ENCODE measurements around the gene ZFC3H1.
"Not testable (repeated sequence)": the region's sequence is repeated elsewhere in the genome, so short reads cannot be mapped to it uniquely, and the experiment has no call there.

Gene ZFC3H1

DNA sequence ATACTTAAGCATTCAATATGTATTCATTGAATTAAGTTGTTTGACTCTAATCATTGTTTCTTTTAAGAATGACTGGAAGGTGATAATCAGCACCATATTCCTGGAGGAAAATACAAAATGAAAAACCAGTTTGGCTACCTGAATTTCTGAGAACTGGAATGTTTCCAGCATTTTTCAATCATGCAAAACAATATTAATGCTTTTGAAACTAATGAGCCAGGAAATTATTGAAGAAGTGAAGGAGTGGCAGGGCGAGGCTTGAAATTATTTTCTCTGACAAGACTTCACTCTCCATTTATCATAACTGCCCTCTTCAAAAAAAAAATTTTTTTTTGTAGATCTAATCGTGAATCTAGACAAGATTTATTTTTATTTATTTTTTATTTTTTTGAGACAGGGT lies 41.3 kb upstream of the ZFC3H1 start:
- no peak overlapping the region for H3K27ac ChIP-seq (replicated peaks)
- DNase-seq (ENCODE audit: low read depth in 1 of 2, low spot score in 1 of 2) = no peak
- TF ChIP-seq POLR2AphosphoS5 (IDR thresholded peaks at IDR 0.05; ENCODE audit: low read depth) (no peak), GABPA (IDR thresholded peaks at IDR 0.05; ENCODE audit: low read depth) (no peak), SPI1 (IDR thresholded peaks at IDR 0.05; ENCODE audit: borderline replicate concordance, low read depth) (no peak)
- TF ChIP-seq, protein P1, sequence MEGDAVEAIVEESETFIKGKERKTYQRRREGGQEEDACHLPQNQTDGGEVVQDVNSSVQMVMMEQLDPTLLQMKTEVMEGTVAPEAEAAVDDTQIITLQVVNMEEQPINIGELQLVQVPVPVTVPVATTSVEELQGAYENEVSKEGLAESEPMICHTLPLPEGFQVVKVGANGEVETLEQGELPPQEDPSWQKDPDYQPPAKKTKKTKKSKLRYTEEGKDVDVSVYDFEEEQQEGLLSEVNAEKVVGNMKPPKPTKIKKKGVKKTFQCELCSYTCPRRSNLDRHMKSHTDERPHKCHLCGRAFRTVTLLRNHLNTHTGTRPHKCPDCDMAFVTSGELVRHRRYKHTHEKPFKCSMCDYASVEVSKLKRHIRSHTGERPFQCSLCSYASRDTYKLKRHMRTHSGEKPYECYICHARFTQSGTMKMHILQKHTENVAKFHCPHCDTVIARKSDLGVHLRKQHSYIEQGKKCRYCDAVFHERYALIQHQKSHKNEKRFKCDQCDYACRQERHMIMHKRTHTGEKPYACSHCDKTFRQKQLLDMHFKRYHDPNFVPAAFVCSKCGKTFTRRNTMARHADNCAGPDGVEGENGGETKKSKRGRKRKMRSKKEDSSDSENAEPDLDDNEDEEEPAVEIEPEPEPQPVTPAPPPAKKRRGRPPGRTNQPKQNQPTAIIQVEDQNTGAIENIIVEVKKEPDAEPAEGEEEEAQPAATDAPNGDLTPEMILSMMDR (IDR thresholded peaks at IDR 0.05; ENCODE audit: insufficient read depth, low read length) = no peak
- TF ChIP-seq, protein P2, sequence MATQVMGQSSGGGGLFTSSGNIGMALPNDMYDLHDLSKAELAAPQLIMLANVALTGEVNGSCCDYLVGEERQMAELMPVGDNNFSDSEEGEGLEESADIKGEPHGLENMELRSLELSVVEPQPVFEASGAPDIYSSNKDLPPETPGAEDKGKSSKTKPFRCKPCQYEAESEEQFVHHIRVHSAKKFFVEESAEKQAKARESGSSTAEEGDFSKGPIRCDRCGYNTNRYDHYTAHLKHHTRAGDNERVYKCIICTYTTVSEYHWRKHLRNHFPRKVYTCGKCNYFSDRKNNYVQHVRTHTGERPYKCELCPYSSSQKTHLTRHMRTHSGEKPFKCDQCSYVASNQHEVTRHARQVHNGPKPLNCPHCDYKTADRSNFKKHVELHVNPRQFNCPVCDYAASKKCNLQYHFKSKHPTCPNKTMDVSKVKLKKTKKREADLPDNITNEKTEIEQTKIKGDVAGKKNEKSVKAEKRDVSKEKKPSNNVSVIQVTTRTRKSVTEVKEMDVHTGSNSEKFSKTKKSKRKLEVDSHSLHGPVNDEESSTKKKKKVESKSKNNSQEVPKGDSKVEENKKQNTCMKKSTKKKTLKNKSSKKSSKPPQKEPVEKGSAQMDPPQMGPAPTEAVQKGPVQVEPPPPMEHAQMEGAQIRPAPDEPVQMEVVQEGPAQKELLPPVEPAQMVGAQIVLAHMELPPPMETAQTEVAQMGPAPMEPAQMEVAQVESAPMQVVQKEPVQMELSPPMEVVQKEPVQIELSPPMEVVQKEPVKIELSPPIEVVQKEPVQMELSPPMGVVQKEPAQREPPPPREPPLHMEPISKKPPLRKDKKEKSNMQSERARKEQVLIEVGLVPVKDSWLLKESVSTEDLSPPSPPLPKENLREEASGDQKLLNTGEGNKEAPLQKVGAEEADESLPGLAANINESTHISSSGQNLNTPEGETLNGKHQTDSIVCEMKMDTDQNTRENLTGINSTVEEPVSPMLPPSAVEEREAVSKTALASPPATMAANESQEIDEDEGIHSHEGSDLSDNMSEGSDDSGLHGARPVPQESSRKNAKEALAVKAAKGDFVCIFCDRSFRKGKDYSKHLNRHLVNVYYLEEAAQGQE (IDR thresholded peaks at IDR 0.05; ENCODE audit: insufficient replicate concordance, low read depth) = no peak
- no peaks in the 10 kb centered on the region for H3K27me3 ChIP-seq (ENCODE audit: insufficient read depth, poor library complexity, severe bottlenecking)
- no peak overlapping the region for H3K4me3 ChIP-seq (replicated peaks; ENCODE audit: insufficient read depth, low read length)

DNA sequence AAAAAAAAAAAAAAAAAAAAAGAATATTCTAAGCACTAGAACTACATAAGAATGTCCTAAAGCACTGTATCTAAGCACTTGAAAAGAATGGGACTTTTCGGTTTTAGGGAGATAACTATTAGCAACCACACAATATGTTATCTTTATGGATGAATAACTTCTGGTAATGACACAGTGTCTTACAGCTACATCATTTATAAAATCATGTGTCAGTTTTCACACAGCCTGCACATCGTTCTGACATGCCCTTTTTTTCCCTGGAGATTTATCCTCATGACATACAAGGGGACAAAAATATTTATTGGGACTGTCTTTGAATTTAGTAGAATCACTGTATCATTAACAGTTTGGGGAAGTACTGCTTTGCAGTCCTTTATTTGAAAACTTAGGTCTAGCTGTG lies 39.6 kb upstream of the ZFC3H1 start:
- TF ChIP-seq, protein P1 (IDR thresholded peaks at IDR 0.05; ENCODE audit: insufficient read depth, low read length) = no peak
- no peak for TF ChIP-seq POLR2AphosphoS5 (IDR thresholded peaks at IDR 0.05; ENCODE audit: low read depth)
- TF ChIP-seq, protein P2 (IDR thresholded peaks at IDR 0.05; ENCODE audit: insufficient replicate concordance, low read depth) = no peak
- no peak for TF ChIP-seq GABPA (IDR thresholded peaks at IDR 0.05; ENCODE audit: low read depth)
- TF ChIP-seq SPI1 (IDR thresholded peaks at IDR 0.05; ENCODE audit: borderline replicate concordance, low read depth) = no peak

DNA sequence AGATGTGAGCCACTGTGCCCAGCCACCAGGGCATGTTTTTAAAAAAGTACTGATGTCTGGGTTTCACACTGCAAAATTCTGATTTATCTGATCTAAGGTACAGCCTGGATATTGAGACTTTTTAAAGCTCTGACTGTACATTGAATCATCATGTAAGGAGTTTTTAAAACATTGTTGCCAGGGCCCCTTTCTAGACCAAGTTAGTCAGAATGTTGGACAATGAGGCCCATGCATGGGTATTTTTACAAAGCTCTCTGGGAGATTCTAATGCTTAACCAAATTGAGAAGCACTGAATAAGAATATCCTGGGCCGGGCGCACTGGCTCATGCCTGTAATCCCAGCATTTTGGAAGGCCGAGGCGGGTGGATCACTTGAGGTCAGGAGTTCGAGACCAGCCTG lies 38.9 kb upstream of the ZFC3H1 start:
- DNase-seq (ENCODE audit: low read depth in 1 of 2, low spot score in 1 of 2) = no peak

More for the DNA sequence above, 39.6 kb upstream of the ZFC3H1 start:
- Histone ChIP-seq H3K27ac (replicated peaks) (no peak overlapping the region), H3K4me3 (replicated peaks; ENCODE audit: insufficient read depth, low read length) (no peak overlapping the region), H3K27me3 (ENCODE audit: insufficient read depth, poor library complexity, severe bottlenecking) (no peaks in the 10 kb centered on the region)
- no peak for DNase-seq (ENCODE audit: low read depth in 1 of 2, low spot score in 1 of 2)

DNA sequence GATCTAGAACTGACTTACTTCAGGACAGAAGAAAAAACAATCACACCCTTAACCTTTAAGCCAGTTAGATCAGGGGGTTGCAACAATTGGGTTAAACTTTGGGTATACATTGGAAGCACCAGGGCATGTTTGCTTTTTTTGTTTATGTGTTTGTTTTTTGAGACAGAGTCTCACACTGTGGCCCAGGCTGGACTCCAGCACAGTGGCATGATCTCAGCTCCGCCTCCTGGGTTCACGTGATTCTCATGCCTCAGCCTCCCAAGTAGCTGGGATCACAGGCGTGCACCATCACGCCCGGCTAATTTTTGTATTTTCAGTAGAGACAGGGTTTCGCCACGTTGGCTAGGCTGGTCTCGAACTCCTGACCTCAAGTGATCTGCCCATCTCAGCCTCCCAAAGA lies 38.5 kb upstream of the ZFC3H1 start:
- not testable (repeated sequence) for H3K27ac ChIP-seq (replicated peaks); H3K4me3 ChIP-seq (replicated peaks; ENCODE audit: insufficient read depth, low read length); H3K27me3 ChIP-seq (ENCODE audit: insufficient read depth, poor library complexity, severe bottlenecking); DNase-seq (ENCODE audit: low read depth in 1 of 2, low spot score in 1 of 2)

More for the DNA sequence above, 38.9 kb upstream of the ZFC3H1 start:
- TF ChIP-seq POLR2AphosphoS5 (IDR thresholded peaks at IDR 0.05; ENCODE audit: low read depth) (no peak), GABPA (IDR thresholded peaks at IDR 0.05; ENCODE audit: low read depth) (no peak), SPI1 (IDR thresholded peaks at IDR 0.05; ENCODE audit: borderline replicate concordance, low read depth) (no peak)
- TF ChIP-seq, protein P1 (IDR thresholded peaks at IDR 0.05; ENCODE audit: insufficient read depth, low read length) = no peak
- TF ChIP-seq, protein P2 (IDR thresholded peaks at IDR 0.05; ENCODE audit: insufficient replicate concordance, low read depth) = no peak
- Histone ChIP-seq H3K27me3 (ENCODE audit: insufficient read depth, poor library complexity, severe bottlenecking) (no peaks in the 10 kb centered on the region), H3K27ac (replicated peaks) (no peak overlapping the region), H3K4me3 (replicated peaks; ENCODE audit: insufficient read depth, low read length) (no peak overlapping the region)

All from HL-60 (cell line).